A549 (cell line): ENCODE measurements around the gene KDM6B. TPM values are rescaled to one million over a fixed set of nuclear protein-coding genes. Genes with fewer than 3 reads are reported as not detected.
A peak's percentile ranks its signal among the peaks of the same experiment; 100 is the strongest.

Experiments used
- ATAC-seq, 2 experiments: fragments of 200-7000 bp in 1 of 2; fragments of >200 bp in 1 of 2; cut with Nextera tagmentation in 1 of 2; cut with Tn5 transposase in 1 of 2; 3 replicates each; pipeline versions ENCODE4 v1.8.0 to v1.9.1; 2018 to 2020; ENCODE audit warnings: mild to moderate bottlenecking in 1 of 2, moderate library complexity in 1 of 2
- CTCF ChIA-PET: fragments of 300-600 bp; sonication (Branson Sonifier 250); formaldehyde crosslinking; extraction: SDS; loops from one replicate; lab custom pipeline; 2021; ENCODE audit warnings: antibody characterized with exemption, inconsistent platforms; lab: Yijun Ruan, JAX
- POLR2A ChIA-PET: fragments of 350-600 bp; formaldehyde crosslinking; extraction: SDS; loops from one replicate; lab custom pipeline; 2021; ENCODE audit warnings: antibody characterized with exemption, inconsistent platforms; lab: Yijun Ruan, JAX
- DNase-seq, 2 experiments: peaks; one replicate each; pipeline versions ENCODE4 v3.0.0 to v3.0.0-alpha.2; 2011 to 2016; ENCODE audit warnings: low read depth in 1 of 2, low spot score in 1 of 2
- FAIRE-seq: peaks from 2 replicates; lab custom pipeline; 2011; peaks lifted over from hg19 to GRCh38; lab: Jason Lieb, UNC
- H3K27ac ChIP-seq, 2 experiments: fragments of >200 bp; sonication (Bioruptor Twin); formaldehyde crosslinking; 3 replicates each; pipeline ENCODE4 v1.5.1; 2016 to 2017
- H3K4me1 ChIP-seq: fragments of >200 bp; sonication (Bioruptor Twin); formaldehyde crosslinking; 3 replicates; pipeline ENCODE4 v1.6.1; 2016
- H3K4me2 ChIP-seq: fragments of >200 bp; sonication (Bioruptor Twin); formaldehyde crosslinking; 3 replicates; pipeline ENCODE4 v1.6.1; 2016
- H3K4me3 ChIP-seq: fragments of >200 bp; sonication (Bioruptor Twin); formaldehyde crosslinking; 3 replicates; pipeline ENCODE4 v1.5.1; 2016
- H3K9me3 ChIP-seq: fragments of >200 bp; sonication (Bioruptor Twin); formaldehyde crosslinking; 3 replicates; pipeline ENCODE4 v1.6.1; 2016
- CBX2 ChIP-seq: fragments of 200-600 bp; sonication (generic); IDR thresholded peaks from 2 replicates; pipeline ENCODE4 v1.6.1; 2016; ENCODE audit warnings: low read depth, mild to moderate bottlenecking, borderline replicate concordance
- CEBPB ChIP-seq, 2 experiments: fragments of >200 bp in 1 of 2; sonication (Bioruptor Twin) in 1 of 2; formaldehyde crosslinking in 1 of 2; IDR thresholded peaks; 2 replicates each; pipeline ENCODE4 v1.6.1; 2012 to 2016
- EP300 ChIP-seq, 2 experiments: fragments of >200 bp; sonication (Bioruptor Twin); formaldehyde crosslinking; IDR thresholded peaks; 2 replicates in 1 of 2; 3 replicates in 1 of 2; pipeline ENCODE4 v1.6.1; 2016 to 2017
- FOSB ChIP-seq: fragments of 250-450 bp; sonication (Bioruptor Pico); IDR thresholded peaks from 2 replicates; pipeline ENCODE4 v1.5.0; 2020; ENCODE audit warnings: mild to moderate bottlenecking, moderate library complexity
- FOXS1 ChIP-seq: fragments of 250-450 bp; sonication (Bioruptor Pico); IDR thresholded peaks from 2 replicates; pipeline ENCODE4 v1.5.0; 2020; ENCODE audit warnings: mild to moderate bottlenecking, moderate library complexity
- GATA3 ChIP-seq: IDR thresholded peaks from 2 replicates; pipeline ENCODE4 v1.6.1; 2012; ENCODE audit warnings: borderline replicate concordance
- HDAC2 ChIP-seq: fragments of 200-600 bp; sonication (generic); IDR thresholded peaks from 2 replicates; pipeline ENCODE4 v1.6.1; 2016
- HEYL ChIP-seq: fragments of 250-450 bp; sonication (Bioruptor Pico); IDR thresholded peaks from 2 replicates; pipeline ENCODE4 v1.8.0; 2021; ENCODE audit warnings: mild to moderate bottlenecking, moderate library complexity
- HOXA7 ChIP-seq: fragments of 250-450 bp; sonication (Bioruptor Pico); IDR thresholded peaks from 2 replicates; pipeline ENCODE4 v1.5.0; 2020; ENCODE audit warnings: mild to moderate bottlenecking, moderate library complexity
- JUN ChIP-seq, 2 experiments: fragments of >200 bp; sonication (Bioruptor Twin); formaldehyde crosslinking; IDR thresholded peaks; 2 replicates in 1 of 2; 3 replicates in 1 of 2; pipeline ENCODE4 v1.6.1; 2016 to 2017
- JUNB ChIP-seq: fragments of >200 bp; sonication (Bioruptor Twin); formaldehyde crosslinking; IDR thresholded peaks from 2 replicates; pipeline ENCODE4 v1.6.1; 2016
- KDM1A ChIP-seq: fragments of 200-600 bp; sonication (generic); IDR thresholded peaks from 2 replicates; pipeline ENCODE4 v1.6.1; 2016; ENCODE audit warnings: low read depth, mild to moderate bottlenecking
- MAZ ChIP-seq: fragments of 150-350 bp; IDR thresholded peaks from 2 replicates; pipeline ENCODE4 v1.6.1; 2014; ENCODE audit warnings: antibody characterized with exemption, low read depth, low read length, borderline replicate concordance
- NPAS2 ChIP-seq: fragments of 250-450 bp; sonication (Bioruptor Pico); IDR thresholded peaks from 2 replicates; pipeline ENCODE4 v1.8.0; 2022; ENCODE audit warnings: mild to moderate bottlenecking, moderate library complexity, borderline replicate concordance
- PHF8 ChIP-seq: fragments of 200-600 bp; sonication (generic); IDR thresholded peaks from 2 replicates; pipeline ENCODE4 v1.6.1; 2016; ENCODE audit warnings: low read depth, mild to moderate bottlenecking, antibody characterized with exemption, moderate library complexity, borderline replicate concordance
- POLR2A ChIP-seq: IDR thresholded peaks from 2 replicates; pipeline ENCODE4 v1.6.1; 2012; ENCODE audit warnings: mild to moderate bottlenecking, low read length
- RAD21 ChIP-seq, 2 experiments: fragments of >200 bp in 1 of 2; sonication (Bioruptor Twin) in 1 of 2; formaldehyde crosslinking in 1 of 2; IDR thresholded peaks in 1 of 2; conservative IDR thresholded peaks in 1 of 2; 2 replicates in 1 of 2; 3 replicates in 1 of 2; pipeline ENCODE4 v1.6.1; 2012 to 2018; ENCODE audit warnings: inconsistent platforms in 1 of 2
- RARB ChIP-seq: fragments of 250-450 bp; sonication (Bioruptor Pico); IDR thresholded peaks from 2 replicates; pipeline ENCODE4 v1.8.0; 2021; ENCODE audit warnings: mild to moderate bottlenecking, moderate library complexity
- RNF2 ChIP-seq: fragments of 200-600 bp; sonication (generic); IDR thresholded peaks from 2 replicates; pipeline ENCODE4 v1.6.1; 2016; ENCODE audit warnings: low read depth, mild to moderate bottlenecking, antibody characterized with exemption, moderate library complexity, borderline replicate concordance
- ZC3H11A ChIP-seq: fragments of 450-650 bp; IDR thresholded peaks from 2 replicates; pipeline ENCODE4 v1.6.1; 2014; ENCODE audit warnings: antibody characterized with exemption, mild to moderate bottlenecking
- ZNF302 ChIP-seq: fragments of 250-450 bp; sonication (Bioruptor Pico); IDR thresholded peaks from 2 replicates; pipeline ENCODE4 v1.9.0; 2021; ENCODE audit warnings: inconsistent platforms, mild to moderate bottlenecking, moderate library complexity
- ZSCAN20 ChIP-seq: fragments of 250-450 bp; sonication (Bioruptor Pico); IDR thresholded peaks from 2 replicates; pipeline ENCODE4 v1.8.0; 2022; ENCODE audit warnings: mild to moderate bottlenecking, moderate library complexity
- WGBS: methylation state at CpG from one replicate; pipeline ENCODE4 v1.1.6; 2017; ENCODE audit errors: missing lambda C conversion rate; 5-methylcytosine and 5-hydroxymethylcytosine counted together
- polyA plus RNA-seq, 4 experiments: library from polyadenylated mRNA; depleted of rRNA in 3 of 4; stranded (reverse); fragments of >200 nt; fragmentation: RNase III in 1 of 4; extraction: RNeasy Plus Mini Kit Qiagen cat#74134 plus additional on column Dnase treatment in 1 of 4; gene quantifications; 2 replicates in 3 of 4; 3 replicates in 1 of 4; pipeline ENCODE4 v1.2.3, GENCODE V29; 2011 to 2017
- TF ChIP-seq, protein P1 (sequence below): fragments of >200 bp; sonication (Bioruptor Twin); formaldehyde crosslinking; IDR thresholded peaks from 3 replicates; pipeline ENCODE4 v1.5.1; 2016
- TF ChIP-seq, protein P2 (sequence below): fragments of 150-350 bp; IDR thresholded peaks from 2 replicates; pipeline ENCODE4 v1.6.1; 2014; ENCODE audit warnings: low read depth, mild to moderate bottlenecking, low read length
- TF ChIP-seq, protein P3 (sequence below): fragments of 450-650 bp; IDR thresholded peaks from 2 replicates; pipeline ENCODE4 v1.6.1; 2014; ENCODE audit warnings: antibody characterized with exemption
- TF ChIP-seq, protein P4 (sequence below): fragments of >200 bp; sonication (Bioruptor Twin); formaldehyde crosslinking; IDR thresholded peaks from 2 replicates; pipeline ENCODE4 v1.6.1; 2016
- TF ChIP-seq, protein P5 (sequence below): IDR thresholded peaks from 2 replicates; pipeline ENCODE4 v1.6.1; 2012

KDM6B gene
- polyA plus RNA-seq, 2 of the 4 experiments (the other 2 are of a cell fraction), result 1.3 to 8.8 TPM

DNA sequence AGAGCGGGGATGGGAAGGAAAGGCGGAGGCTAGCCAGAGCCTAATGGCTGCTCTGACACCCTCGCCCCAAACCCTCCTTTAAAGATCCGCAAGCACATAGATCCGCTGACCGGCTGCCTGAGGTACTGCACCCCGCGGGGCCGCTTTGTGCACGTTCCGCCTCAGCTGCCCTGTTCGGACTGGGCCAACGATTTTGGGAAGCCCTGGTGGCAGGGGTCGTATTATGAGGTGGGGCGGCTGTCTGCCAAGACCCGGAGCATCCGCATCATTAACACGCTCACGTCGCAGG, 24.4 kb downstream of the KDM6B start:
- DNase-seq (peak; percentile 69), FAIRE-seq (no peak), ATAC-seq (peak; percentile 39 to 55; a peak in 5 of 6 replicates)
- TF ChIP-seq RAD21 (conservative IDR thresholded peaks at IDR 0.05 in 1 of 2, IDR thresholded peaks at IDR 0.05 in 1 of 2) (peak in 1 of 2 experiments; percentile 29; a peak in 3 of 5 replicates), POLR2A (no peak)
- TF ChIP-seq, protein P1, sequence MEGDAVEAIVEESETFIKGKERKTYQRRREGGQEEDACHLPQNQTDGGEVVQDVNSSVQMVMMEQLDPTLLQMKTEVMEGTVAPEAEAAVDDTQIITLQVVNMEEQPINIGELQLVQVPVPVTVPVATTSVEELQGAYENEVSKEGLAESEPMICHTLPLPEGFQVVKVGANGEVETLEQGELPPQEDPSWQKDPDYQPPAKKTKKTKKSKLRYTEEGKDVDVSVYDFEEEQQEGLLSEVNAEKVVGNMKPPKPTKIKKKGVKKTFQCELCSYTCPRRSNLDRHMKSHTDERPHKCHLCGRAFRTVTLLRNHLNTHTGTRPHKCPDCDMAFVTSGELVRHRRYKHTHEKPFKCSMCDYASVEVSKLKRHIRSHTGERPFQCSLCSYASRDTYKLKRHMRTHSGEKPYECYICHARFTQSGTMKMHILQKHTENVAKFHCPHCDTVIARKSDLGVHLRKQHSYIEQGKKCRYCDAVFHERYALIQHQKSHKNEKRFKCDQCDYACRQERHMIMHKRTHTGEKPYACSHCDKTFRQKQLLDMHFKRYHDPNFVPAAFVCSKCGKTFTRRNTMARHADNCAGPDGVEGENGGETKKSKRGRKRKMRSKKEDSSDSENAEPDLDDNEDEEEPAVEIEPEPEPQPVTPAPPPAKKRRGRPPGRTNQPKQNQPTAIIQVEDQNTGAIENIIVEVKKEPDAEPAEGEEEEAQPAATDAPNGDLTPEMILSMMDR, result 0 out of 3 replicates have a peak, but pooled peaks have one; percentile 13
- peak overlapping the region; percentile 91 to 98 for H3K27ac ChIP-seq
- H3K9me3 ChIP-seq, result no peaks in the 10 kb centered on the region
- H3K4me1 ChIP-seq, result peaks cover 24% of the 10 kb centered on the region
- WGBS, result 22% methylated on average over 18 of the region's 20 CpGs
- CTCF ChIA-PET, result interaction anchor here (1.0 to 14.5 kb wide), 11 partner anchors 15 to 201 kb away, joined by 3 to 339 read pairs (median 108); partner anchors contain the start of genes ALOX15B and KDM6B
- POLR2A ChIA-PET, result no interaction called here
- peak overlapping the region; percentile 81 for H3K4me2 ChIP-seq
- H3K4me3 ChIP-seq, result peak overlapping the region; percentile 69

DNA sequence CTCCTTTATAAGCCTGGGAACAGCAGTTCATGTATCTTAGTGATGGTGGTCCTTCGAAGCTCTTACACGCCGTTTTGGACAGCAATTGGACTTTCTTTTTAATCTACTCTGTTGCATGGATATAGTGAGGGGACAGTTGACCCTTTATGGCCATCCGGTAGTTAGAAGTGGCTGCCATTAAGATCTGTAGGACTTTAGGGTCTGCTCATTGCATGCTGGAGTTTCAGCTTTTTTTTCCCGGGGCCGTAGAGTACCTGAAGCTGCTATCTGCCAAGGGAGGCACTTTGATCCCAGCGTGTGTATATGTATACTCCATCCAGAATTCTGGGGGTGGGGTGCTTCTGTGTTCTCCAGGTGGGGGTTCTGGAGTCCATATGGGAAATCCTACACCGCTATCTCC, 25.0 kb downstream of the KDM6B start:
- H3K9me3 ChIP-seq, result no peaks in the 10 kb centered on the region
- FAIRE-seq (no peak), DNase-seq (no peak), ATAC-seq (no peak)
- 95% methylated on average over 8 of the region's 8 CpGs for WGBS
- POLR2A ChIA-PET, result interaction anchor here (1.0 kb wide), 1 partner anchor 131 kb away, joined by 4 read pairs; no protein-coding TSS in a partner anchor
- CTCF ChIA-PET, result interaction anchor here (1.0 to 14.5 kb wide), 14 partner anchors 15 to 200 kb away, joined by 3 to 339 read pairs (median 60); partner anchors contain the start of genes ALOX15B, KDM6B, RNF227 and TRAPPC1
- TF ChIP-seq ZSCAN20 (CRISPR knock-in tag) (no peak), JUNB (no peak), RAD21 (conservative IDR thresholded peaks at IDR 0.05 in 1 of 2, IDR thresholded peaks at IDR 0.05 in 1 of 2) (no peak), RNF2 (no peak), HDAC2 (no peak), ZC3H11A (no peak), FOXS1 (CRISPR knock-in tag) (no peak), HOXA7 (CRISPR knock-in tag) (no peak), NPAS2 (no peak), CBX2 (no peak), JUN (IDR thresholded peaks at IDR 0.05) (no peak), GATA3 (no peak), POLR2A (no peak), HEYL (no peak), PHF8 (no peak)
- TF ChIP-seq, protein P2, sequence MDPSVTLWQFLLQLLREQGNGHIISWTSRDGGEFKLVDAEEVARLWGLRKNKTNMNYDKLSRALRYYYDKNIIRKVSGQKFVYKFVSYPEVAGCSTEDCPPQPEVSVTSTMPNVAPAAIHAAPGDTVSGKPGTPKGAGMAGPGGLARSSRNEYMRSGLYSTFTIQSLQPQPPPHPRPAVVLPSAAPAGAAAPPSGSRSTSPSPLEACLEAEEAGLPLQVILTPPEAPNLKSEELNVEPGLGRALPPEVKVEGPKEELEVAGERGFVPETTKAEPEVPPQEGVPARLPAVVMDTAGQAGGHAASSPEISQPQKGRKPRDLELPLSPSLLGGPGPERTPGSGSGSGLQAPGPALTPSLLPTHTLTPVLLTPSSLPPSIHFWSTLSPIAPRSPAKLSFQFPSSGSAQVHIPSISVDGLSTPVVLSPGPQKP, result no peak
- TF ChIP-seq, protein P3, sequence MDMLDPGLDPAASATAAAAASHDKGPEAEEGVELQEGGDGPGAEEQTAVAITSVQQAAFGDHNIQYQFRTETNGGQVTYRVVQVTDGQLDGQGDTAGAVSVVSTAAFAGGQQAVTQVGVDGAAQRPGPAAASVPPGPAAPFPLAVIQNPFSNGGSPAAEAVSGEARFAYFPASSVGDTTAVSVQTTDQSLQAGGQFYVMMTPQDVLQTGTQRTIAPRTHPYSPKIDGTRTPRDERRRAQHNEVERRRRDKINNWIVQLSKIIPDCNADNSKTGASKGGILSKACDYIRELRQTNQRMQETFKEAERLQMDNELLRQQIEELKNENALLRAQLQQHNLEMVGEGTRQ, result no peak; the same call in 1 of the 2 replicates
- peak overlapping the region; percentile 91 to 98; a peak in 5 of 6 replicates for H3K27ac ChIP-seq
- peak overlapping the region; percentile 81 for H3K4me2 ChIP-seq
- peaks cover 24% of the 10 kb centered on the region for H3K4me1 ChIP-seq
- peak overlapping the region; percentile 69 for H3K4me3 ChIP-seq

DNA sequence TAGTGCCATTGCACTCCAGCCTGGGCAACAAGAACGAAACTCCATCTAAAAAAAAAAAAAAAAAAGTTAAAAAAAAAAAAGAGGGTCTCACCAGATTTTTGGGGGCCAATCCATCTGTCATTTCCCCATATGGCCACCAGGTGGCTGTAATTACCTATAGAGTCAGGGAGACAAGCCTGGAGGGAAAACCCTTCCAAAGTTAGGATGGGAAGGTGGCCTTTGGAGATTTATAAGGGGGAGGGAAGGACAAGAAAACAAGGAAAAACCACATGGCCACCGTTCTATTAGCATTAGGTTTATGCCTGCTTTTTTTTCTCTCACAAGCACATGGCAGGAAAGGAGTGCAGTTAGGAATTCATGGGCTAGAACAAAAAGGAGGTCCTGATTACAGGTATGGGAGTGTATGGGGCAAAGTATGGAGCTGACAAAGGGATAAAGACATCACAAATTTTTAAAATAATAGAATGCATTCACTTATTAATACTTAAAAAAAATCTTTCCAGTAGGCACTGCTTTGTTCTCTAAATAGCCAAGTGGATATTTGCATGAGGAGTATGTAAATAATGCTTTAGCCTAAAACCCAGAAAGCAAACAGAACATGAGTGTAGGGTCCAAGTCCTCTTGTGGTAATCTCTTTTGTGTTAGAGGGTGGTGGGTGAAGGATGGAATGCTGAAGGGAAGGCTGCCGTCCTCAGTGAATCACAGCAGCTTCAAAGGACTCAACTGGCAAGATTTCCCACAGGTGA, 28.8 kb downstream of the KDM6B start:
- H3K27ac ChIP-seq, result no peak overlapping the region
- TF ChIP-seq EP300 (IDR thresholded peaks at IDR 0.05) (no peak), ZNF302 (CRISPR knock-in tag) (no peak), JUNB (no peak), CEBPB (IDR thresholded peaks at IDR 0.05) (no peak), PHF8 (no peak), FOSB (CRISPR knock-in tag) (no peak), MAZ (no peak), FOXS1 (CRISPR knock-in tag) (no peak), KDM1A (no peak), RARB (CRISPR knock-in tag) (no peak)
- TF ChIP-seq, protein P1, result peak; percentile 96
- TF ChIP-seq, protein P4, sequence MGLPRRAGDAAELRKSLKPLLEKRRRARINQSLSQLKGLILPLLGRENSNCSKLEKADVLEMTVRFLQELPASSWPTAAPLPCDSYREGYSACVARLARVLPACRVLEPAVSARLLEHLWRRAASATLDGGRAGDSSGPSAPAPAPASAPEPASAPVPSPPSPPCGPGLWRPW, result no peak
- TF ChIP-seq, protein P5, sequence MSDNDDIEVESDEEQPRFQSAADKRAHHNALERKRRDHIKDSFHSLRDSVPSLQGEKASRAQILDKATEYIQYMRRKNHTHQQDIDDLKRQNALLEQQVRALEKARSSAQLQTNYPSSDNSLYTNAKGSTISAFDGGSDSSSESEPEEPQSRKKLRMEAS, result 0 out of 2 replicates have a peak, but pooled peaks have one; percentile 24

More for the DNA sequence above, 28.8 kb downstream of the KDM6B start:
- ChIA-PET CTCF (interaction anchor here (0.5 to 14.5 kb wide), 52 partner anchors 11 to 451 kb away, joined by 3 to 339 read pairs (median 5); partner anchors contain the start of genes ALOX15B, CHD3, CNTROB and KDM6B), POLR2A (no interaction called here)
- Histone ChIP-seq H3K4me1 (peaks cover 15% of the 10 kb centered on the region), H3K4me3 (no peak overlapping the region), H3K4me2 (no peak overlapping the region), H3K9me3 (0 out of 3 replicates have a peak, but pooled peaks cover 2% of the 10 kb centered on the region)
- DNase-seq, result peak; percentile 65 to 66
- WGBS, result 25% methylated on average over 3 of the region's 3 CpGs
- no peak for FAIRE-seq
- ATAC-seq, result no peak
